Measurements from ENCODE around the gene HBS1L.
"Not testable (repeated sequence)": the region's sequence is repeated elsewhere in the genome, so short reads cannot be mapped to it uniquely, and the experiment has no call there.

HBS1L gene

DNA sequence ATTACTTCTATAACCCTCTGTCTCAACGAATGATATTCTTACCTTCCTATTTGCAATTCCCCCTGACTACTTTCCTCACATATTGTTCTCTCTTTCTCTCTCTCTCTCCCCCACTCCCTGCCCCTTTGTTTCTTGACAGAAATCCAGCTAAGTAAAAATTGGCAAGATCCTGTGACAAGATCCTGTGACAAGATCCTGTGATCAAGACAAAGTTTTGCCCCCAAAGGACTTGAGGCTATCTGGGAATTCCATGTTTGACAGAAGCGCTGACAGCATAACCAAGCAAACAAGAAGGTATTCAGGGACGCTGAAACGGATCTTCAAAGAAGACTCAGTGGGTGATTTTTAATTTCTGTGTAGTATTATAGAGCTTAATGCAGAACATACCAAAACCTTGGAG, 5.5 kb upstream of the HBS1L start:
- ChIA-PET CTCF (no interaction called here), POLR2A (ENCODE audit: low non-redundant PET) (no interaction called here)
- TF ChIP-seq CTCF (conservative IDR thresholded peaks at IDR 0.05; ENCODE audit: low read depth), result no peak
- H3K27ac ChIP-seq, result no peak overlapping the region
- DNase-seq (ENCODE audit: low spot score), result no peak

DNA sequence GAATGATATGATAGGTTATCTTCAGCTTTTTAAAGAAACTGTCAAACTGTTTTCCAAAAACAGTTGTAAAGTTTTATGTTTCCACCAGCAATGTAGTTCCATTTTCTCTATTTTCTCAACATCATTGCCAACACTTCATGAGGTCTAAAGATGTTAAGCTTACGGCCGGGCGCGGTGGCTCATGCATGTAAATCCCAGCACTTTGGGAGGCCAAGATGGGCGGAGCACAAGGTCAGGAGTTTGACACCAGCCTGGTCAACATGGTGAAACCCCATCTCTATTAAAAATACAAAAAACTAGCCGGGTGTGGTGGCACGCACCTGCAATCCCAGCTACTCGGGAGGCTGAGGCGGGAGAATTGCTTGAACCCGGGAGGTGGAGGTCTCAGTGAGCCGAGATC, 3.7 kb upstream of the HBS1L start:
- POLR2A ChIA-PET (ENCODE audit: low non-redundant PET); DNase-seq (ENCODE audit: low spot score); H3K27ac ChIP-seq; CTCF ChIA-PET: not testable (repeated sequence)

GRCh38 chr6:135056632-135057031, 2.0 kb upstream of the HBS1L start:
- POLR2A ChIA-PET (ENCODE audit: low non-redundant PET), result no interaction called here
- CTCF ChIA-PET, result interaction anchor here (0.6 kb wide), 2 partner anchors 124 to 280 kb away, joined by 3 to 4 read pairs; partner anchors contain the start of gene MYB
- TF ChIP-seq CTCF (conservative IDR thresholded peaks at IDR 0.05; ENCODE audit: low read depth), result no peak

DNA sequence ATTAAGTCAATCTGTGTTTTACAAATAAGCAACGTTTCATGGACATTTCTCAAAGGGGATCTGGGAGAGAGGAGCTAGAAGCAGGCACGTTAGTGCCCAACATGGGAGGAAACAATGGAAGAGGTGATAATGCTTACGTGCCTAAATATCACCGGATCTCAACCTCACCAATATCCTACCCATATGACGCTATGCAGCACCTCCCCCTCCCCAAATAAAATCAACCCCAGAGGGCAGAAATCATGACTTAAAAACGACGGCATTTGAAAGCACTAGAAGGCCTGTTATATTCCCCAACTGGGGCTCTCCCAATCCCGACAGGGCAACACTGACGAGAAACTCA, 425 bp downstream of the HBS1L start:
- ChIA-PET CTCF (interaction anchor here (0.6 kb wide), 1 partner anchor 37 kb away, joined by 4 read pairs; no protein-coding TSS in a partner anchor), POLR2A (ENCODE audit: low non-redundant PET) (interaction anchor here (1.1 kb wide), 1 partner anchor 14 kb away, joined by 3 read pairs; no protein-coding TSS in a partner anchor)
- peak overlapping the region; percentile 79 for H3K27ac ChIP-seq
- no peak for TF ChIP-seq CTCF (conservative IDR thresholded peaks at IDR 0.05; ENCODE audit: low read depth)
- no peak for DNase-seq (ENCODE audit: low spot score)

More at GRCh38 chr6:135056632-135057031, 2.0 kb upstream of the HBS1L start:
- H3K27ac ChIP-seq, result no peak overlapping the region
- DNase-seq (ENCODE audit: low spot score), result no peak

DNA sequence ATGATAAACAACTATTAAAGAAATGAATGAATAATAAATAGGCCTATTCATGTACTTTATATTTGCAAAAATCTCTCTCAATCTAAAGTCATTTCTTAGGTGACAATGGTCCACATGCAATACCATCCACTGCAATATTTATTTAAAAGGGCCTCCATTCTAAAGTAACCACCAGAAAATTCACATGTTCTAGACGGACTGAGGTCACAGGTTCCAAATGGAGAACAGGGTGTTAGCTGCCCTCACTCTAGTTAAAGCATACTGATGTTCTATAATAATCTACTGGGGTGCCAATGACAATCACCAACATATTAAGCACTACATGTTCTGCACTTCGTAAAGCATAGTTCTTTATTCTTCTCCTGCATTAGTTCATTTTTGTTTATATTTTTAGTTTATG, 1.2 kb downstream of the HBS1L start:
- ChIA-PET CTCF (no interaction called here), POLR2A (ENCODE audit: low non-redundant PET) (no interaction called here)
- no peak for DNase-seq (ENCODE audit: low spot score)
- no peak overlapping the region for H3K27ac ChIP-seq
- no peak for TF ChIP-seq CTCF (conservative IDR thresholded peaks at IDR 0.05; ENCODE audit: low read depth)

- H3K27ac ChIP-seq, result no peak overlapping the region
- CTCF ChIA-PET, result no interaction called here
- TF ChIP-seq CTCF (conservative IDR thresholded peaks at IDR 0.05; ENCODE audit: low read depth), result no peak
- no peak for DNase-seq (ENCODE audit: low spot score)
- POLR2A ChIA-PET (ENCODE audit: low non-redundant PET), result no interaction called here
Measured at GRCh38 chr6:135052939-135053338, 1.7 kb downstream of the HBS1L start.

DNA sequence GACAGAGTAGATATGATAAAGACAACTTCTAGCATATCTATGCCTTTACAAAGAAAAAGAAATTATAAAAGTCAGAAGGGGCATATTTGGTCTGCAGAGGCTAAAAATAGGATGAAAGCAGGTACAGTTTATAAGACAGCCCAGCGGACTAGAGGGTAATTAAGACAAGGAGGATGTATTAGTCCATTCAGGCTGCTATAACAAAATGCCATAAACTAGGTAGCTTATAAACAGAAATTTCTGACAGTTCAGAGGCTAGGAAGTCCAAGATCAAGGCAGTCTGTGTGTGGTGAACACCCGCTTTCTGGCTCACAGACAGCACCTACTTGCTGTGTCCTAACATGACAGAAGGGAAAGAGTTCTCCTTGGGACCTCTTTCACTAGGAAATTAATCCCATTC, 5.7 kb downstream of the HBS1L start:
- no peak for TF ChIP-seq CTCF (conservative IDR thresholded peaks at IDR 0.05; ENCODE audit: low read depth)
- ChIA-PET CTCF (no interaction called here), POLR2A (ENCODE audit: low non-redundant PET) (no interaction called here)
- no peak for DNase-seq (ENCODE audit: low spot score)
- no peak overlapping the region for H3K27ac ChIP-seq

Data from RWPE1 (cell line).